GM10248 (cell line): ENCODE measurements around the gene GGT7.

Experiments used
- CTCF ChIA-PET: fragments of 300-600 bp; sonication (Branson Sonifier 250); formaldehyde crosslinking; extraction: SDS; loops from one replicate; lab custom pipeline; 2021; ENCODE audit warnings: antibody characterized with exemption; lab: Yijun Ruan, JAX
- POLR2A ChIA-PET: fragments of 350-650 bp; sonication (Branson Sonifier 250); formaldehyde crosslinking; extraction: SDS; loops from one replicate; lab custom pipeline; 2020; ENCODE audit warnings: antibody characterized with exemption; lab: Yijun Ruan, JAX
- DNase-seq: peaks from one replicate; pipeline ENCODE4 v3.0.0; 2012; ENCODE audit errors: extremely low spot score
- TF ChIP-seq, protein P1 (sequence below): IDR thresholded peaks from 2 replicates; pipeline ENCODE4 v1.5.1; 2012; ENCODE audit warnings: mild to moderate bottlenecking, low read depth; ENCODE audit errors: extremely low read depth, missing control alignments, control extremely low read depth

GGT7 gene

DNA sequence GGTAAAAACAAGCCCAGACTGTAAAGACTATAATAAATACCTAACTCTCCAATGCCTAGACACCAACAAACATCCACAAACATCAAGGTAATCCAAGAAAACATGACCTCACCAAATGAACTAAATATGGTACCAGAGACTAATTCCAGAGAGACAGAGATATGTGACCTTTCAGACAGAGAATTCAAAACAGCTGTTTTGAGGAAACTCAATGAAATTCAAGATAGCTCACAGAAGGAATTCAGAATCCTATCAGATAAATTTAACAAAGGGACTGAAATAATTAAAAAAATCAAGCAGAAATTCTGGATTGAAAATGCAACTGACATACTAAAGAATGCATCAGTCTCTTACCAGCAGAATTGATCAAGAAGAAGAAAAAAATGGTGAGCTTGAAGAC, 73.8 kb downstream of the GGT7 start:
- ChIA-PET POLR2A (no interaction called here), CTCF (no interaction called here)
- DNase-seq, result no peak
- TF ChIP-seq, protein P1, sequence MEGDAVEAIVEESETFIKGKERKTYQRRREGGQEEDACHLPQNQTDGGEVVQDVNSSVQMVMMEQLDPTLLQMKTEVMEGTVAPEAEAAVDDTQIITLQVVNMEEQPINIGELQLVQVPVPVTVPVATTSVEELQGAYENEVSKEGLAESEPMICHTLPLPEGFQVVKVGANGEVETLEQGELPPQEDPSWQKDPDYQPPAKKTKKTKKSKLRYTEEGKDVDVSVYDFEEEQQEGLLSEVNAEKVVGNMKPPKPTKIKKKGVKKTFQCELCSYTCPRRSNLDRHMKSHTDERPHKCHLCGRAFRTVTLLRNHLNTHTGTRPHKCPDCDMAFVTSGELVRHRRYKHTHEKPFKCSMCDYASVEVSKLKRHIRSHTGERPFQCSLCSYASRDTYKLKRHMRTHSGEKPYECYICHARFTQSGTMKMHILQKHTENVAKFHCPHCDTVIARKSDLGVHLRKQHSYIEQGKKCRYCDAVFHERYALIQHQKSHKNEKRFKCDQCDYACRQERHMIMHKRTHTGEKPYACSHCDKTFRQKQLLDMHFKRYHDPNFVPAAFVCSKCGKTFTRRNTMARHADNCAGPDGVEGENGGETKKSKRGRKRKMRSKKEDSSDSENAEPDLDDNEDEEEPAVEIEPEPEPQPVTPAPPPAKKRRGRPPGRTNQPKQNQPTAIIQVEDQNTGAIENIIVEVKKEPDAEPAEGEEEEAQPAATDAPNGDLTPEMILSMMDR, result no peak

DNA sequence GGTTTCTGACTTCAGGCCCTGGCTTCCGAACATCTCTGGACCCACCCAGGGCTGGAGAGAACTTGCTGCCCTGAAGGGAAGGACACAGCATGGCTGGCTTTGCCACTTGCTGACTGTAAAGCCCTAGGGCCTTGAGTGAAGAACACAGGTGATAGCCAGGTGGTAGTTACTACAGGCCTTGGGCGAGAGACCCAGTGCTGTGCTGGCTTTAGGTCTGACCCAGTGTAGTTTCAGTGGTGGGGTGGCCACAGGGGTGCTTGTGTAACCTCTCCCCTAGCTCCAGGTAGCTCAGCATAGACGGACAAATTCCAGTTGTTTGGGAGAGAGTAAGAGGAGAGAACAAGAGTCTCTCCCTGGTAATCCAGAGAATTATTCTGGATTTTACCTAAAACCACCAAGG, 74.3 kb downstream of the GGT7 start:
- TF ChIP-seq, protein P1, result no peak
- ChIA-PET CTCF (interaction anchor here (1.1 kb wide), 1 partner anchor 19 kb away, joined by 3 read pairs; no protein-coding TSS in a partner anchor), POLR2A (no interaction called here)
- no peak for DNase-seq

DNA sequence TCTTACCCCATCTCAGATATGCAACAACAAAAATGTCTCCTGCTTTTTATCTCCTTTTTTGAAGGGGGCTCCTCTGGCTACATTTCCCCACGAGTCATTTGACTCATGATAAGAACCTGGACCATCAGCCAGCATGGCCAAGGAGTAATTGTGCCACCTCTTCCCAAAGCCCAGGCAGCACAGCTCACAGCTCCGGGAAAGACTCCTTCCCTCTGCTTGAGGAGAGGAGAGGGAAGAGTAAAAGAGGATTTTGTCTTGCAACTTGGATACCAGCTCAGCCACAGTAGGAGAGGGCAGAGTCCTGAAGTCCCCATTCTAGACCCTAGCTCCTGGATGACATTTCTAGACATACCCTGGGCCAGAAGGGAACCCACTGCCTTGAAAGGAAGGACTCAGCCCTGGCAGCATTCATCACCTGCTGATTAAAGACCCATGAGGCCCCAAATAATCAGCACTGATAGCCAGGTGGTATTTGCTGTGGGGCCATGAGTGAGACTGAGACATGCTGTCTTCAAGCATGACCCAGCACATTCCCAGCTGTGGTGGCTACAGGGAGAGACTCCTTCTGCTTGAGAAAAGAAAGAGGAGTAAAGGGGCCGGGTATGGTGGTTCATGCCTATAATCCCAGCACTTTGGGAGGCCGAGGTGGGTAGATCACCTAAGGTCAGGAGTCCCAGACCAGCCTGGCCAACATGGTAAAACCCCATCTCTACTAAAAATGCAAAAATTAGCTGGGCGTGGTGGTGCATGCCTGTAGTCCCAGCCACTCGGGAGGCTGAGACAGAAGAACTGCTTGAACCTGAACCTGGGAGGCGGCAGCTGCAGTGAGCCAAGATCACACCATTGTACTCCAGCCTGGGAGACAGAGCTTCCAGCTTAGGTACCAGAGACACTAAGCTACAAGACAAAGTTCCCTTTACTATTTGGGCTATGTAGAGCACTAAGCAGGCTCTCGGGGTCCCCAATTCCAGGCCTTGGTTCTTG, 75.4 kb downstream of the GGT7 start:
- TF ChIP-seq, protein P1, result no peak
- ChIA-PET POLR2A (no interaction called here), CTCF (interaction anchor here (0.7 to 1.3 kb wide), 5 partner anchors 10 to 28 kb away, joined by 3 read pairs; no protein-coding TSS in a partner anchor)
- DNase-seq, result no peak
